SU-DHL-6 (cell line): ENCODE data around the gene RHBDL2.
"Not testable (repeated sequence)": the region's sequence is repeated elsewhere in the genome, so short reads cannot be mapped to it uniquely, and the experiment has no call there.

Experiments
- H2AFZ ChIP-seq: fragments of 200-600 bp; sonication (generic); 2 replicates; pipeline ENCODE4 v1.6.1; 2014; ENCODE audit warnings: low read depth, mild to moderate bottlenecking, moderate library complexity, mixed read lengths, antibody characterized with exemption, low read length; ENCODE audit not compliant: severe bottlenecking
- H3F3A ChIP-seq: fragments of 200-600 bp; shearing (Covaris generic); 2 replicates; pipeline ENCODE4 v1.6.0; 2016; ENCODE audit warnings: antibody characterized with exemption, mild to moderate bottlenecking; ENCODE audit not compliant: insufficient read depth
- H3K27ac ChIP-seq: fragments of 200-600 bp; sonication (generic); 2 replicates; pipeline ENCODE4 v1.5.1; 2016; ENCODE audit warnings: low read depth, mild to moderate bottlenecking, low read length, moderate library complexity, mixed read lengths
- H3K27me3 ChIP-seq: fragments of 200-600 bp; sonication (generic), shearing (Covaris generic); 2 replicates; pipeline ENCODE4 v1.6.0; 2014; ENCODE audit warnings: mild to moderate bottlenecking, low read length
- H3K36me3 ChIP-seq: fragments of 200-600 bp; sonication (generic); 2 replicates; pipeline ENCODE4 v1.6.1; 2014; ENCODE audit warnings: mild to moderate bottlenecking, low read length, mixed read lengths
- H3K4me2 ChIP-seq: fragments of 300-600, 200-600 bp; shearing (Covaris generic), sonication (generic); 2 replicates; pipeline ENCODE4 v1.6.0; 2014; ENCODE audit warnings: low read length, low read depth, mild to moderate bottlenecking; ENCODE audit not compliant: poor library complexity, severe bottlenecking
- H3K4me3 ChIP-seq: fragments of 200-600 bp; sonication (generic); 2 replicates; pipeline ENCODE4 v1.5.1; 2014; ENCODE audit warnings: antibody characterized with exemption, low read length, mild to moderate bottlenecking, mixed read lengths; ENCODE audit not compliant: insufficient read depth, poor library complexity, severe bottlenecking
- H3K79me2 ChIP-seq: fragments of 200-600 bp; sonication (generic); 2 replicates; pipeline ENCODE4 v1.6.1; 2014; ENCODE audit warnings: mild to moderate bottlenecking, low read length, moderate library complexity; ENCODE audit not compliant: insufficient read depth
- H3K9ac ChIP-seq: fragments of 200-600 bp; sonication (generic); 2 replicates; pipeline ENCODE4 v1.7.0; 2014; ENCODE audit warnings: mild to moderate bottlenecking, low read length
- H3K9me2 ChIP-seq: fragments of 200-600 bp; sonication (generic); replicated peaks from 2 replicates; pipeline ENCODE4 v1.6.1; 2014; ENCODE audit warnings: low read length; ENCODE audit not compliant: insufficient read depth
- H3K9me3 ChIP-seq: fragments of 200-600 bp; sonication (generic); 2 replicates; pipeline ENCODE4 v1.6.1; 2014; ENCODE audit warnings: low read length, mixed read lengths; ENCODE audit not compliant: insufficient read depth
- H4K20me1 ChIP-seq: fragments of 200-600 bp; sonication (generic); 2 replicates; pipeline ENCODE4 v1.6.1; 2014; ENCODE audit warnings: low read depth, mild to moderate bottlenecking, antibody characterized with exemption, low read length, moderate library complexity, mixed read lengths
- CTCF ChIP-seq: fragments of 200-600 bp; sonication (generic); IDR thresholded peaks from one replicate; pipeline ENCODE4 v1.5.1; 2017; ENCODE audit warnings: antibody characterized with exemption, mild to moderate bottlenecking, low read length, moderate library complexity; ENCODE audit not compliant: insufficient read depth, poor library complexity, severe bottlenecking
- EZH2phosphoT487 ChIP-seq: fragments of 200-600 bp; sonication (generic), shearing (Covaris generic); conservative IDR thresholded peaks from 2 replicates; pipeline ENCODE4 v1.6.1; 2018; ENCODE audit warnings: mild to moderate bottlenecking, antibody characterized with exemption, low read length, moderate library complexity, mixed read lengths

The RHBDL2 gene

GRCh38 chr1:38839363-38839762 lies 102.3 kb downstream of the RHBDL2 start:
- Histone ChIP-seq H4K20me1 (no peaks in the 10 kb centered on the region), H2AFZ (no peak overlapping the region), H3K4me2 (no peak overlapping the region), H3K36me3 (no peaks in the 10 kb centered on the region), H3F3A (no peaks in the 10 kb centered on the region), H3K9me3 (no peaks in the 10 kb centered on the region), H3K79me2 (no peaks in the 10 kb centered on the region), H3K9me2 (no peaks in the 10 kb centered on the region), H3K27ac (no peak overlapping the region), H3K27me3 (no peaks in the 10 kb centered on the region), H3K9ac (no peak overlapping the region), H3K4me3 (no peak overlapping the region)
- TF ChIP-seq EZH2phosphoT487, result no peak
- no peak for TF ChIP-seq CTCF

- not testable (repeated sequence) for H2AFZ ChIP-seq, H3K4me3 ChIP-seq, H3F3A ChIP-seq, H4K20me1 ChIP-seq, H3K36me3 ChIP-seq, H3K9ac ChIP-seq, H3K9me3 ChIP-seq, H3K79me2 ChIP-seq, H3K4me2 ChIP-seq, H3K27ac ChIP-seq, H3K27me3 ChIP-seq, H3K9me2 ChIP-seq
These were observed 105.3 kb downstream of the RHBDL2 start for GRCh38 chr1:38836316-38836715.
